Left ventricle myocardium inferior (tissue), 1 donor: ENCODE measurements around the gene UBE2F. TPM values are rescaled to one million over a fixed set of nuclear protein-coding genes. Genes with fewer than 3 reads are reported as not detected.

Source experiments
- DNase-seq: peaks from one replicate; pipeline ENCODE4 v3.0.0-alpha.2; 2020
- H3K27ac ChIP-seq: fragments of 200-600 bp; replicated peaks from 2 replicates; pipeline ENCODE4 v1.8.0; 2021
- H3K27me3 ChIP-seq: fragments of 200-600 bp; 2 replicates; pipeline ENCODE4 v1.8.0; 2021; ENCODE audit warnings: low read depth
- H3K36me3 ChIP-seq: fragments of 200-600 bp; 2 replicates; pipeline ENCODE4 v1.8.0; 2021
- H3K4me1 ChIP-seq: fragments of 200-600 bp; 2 replicates; pipeline ENCODE4 v1.8.0; 2021
- H3K4me3 ChIP-seq: fragments of 200-600 bp; 2 replicates; pipeline ENCODE4 v1.8.0; 2021; ENCODE audit warnings: mild to moderate bottlenecking, moderate library complexity
- H3K9me3 ChIP-seq: fragments of 200-600 bp; replicated peaks from 2 replicates; pipeline ENCODE4 v1.8.0; 2021
- intact Hi-C: fragments of 100-400 bp; cut with micrococcal nuclease; formaldehyde crosslinking; loops from one replicate; pipeline ENCODE4 v1.11.0; 2022
- total RNA-seq: library from RNA; stranded (reverse); fragmentation: NEBNext Ultra II Directional; extraction: Animal tissue kit (Norgen Biotek cat#: 25700); gene quantifications from one replicate; pipeline ENCODE4 v1.2.1, GENCODE V29; 2021
- TF ChIP-seq, protein P1 (sequence below): fragments of 200-600 bp; IDR thresholded peaks from 2 replicates; pipeline ENCODE4 v1.8.0; 2021; ENCODE audit warnings: antibody characterized with exemption, mild to moderate bottlenecking, borderline replicate concordance
- donor health status: DM: no; HTN: yes; CAD: no; lungs with severe emphysema.

UBE2F gene
- total RNA-seq, 1 donor from 2014 or later: 63.5 TPM

DNA sequence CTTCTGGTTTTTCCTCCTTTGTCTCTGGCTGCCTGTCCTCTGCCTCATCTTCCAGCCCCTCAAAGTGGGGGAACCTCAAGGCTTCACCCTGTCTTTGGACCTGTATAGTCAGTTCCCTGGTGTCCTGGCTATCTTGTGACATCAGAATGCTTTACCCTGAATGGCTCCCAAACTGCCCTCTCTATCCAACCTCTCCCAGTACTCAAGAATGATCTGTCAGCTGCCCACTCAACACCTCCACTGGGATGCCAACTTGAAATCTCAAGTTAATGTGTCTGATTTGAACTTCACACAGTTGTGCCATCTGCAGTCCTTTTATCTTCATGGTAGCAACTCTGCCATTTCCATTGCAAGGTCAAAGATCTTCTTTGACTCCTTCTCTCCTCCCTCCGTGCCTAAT is 43.8 kb downstream of the UBE2F start:
- Histone ChIP-seq H3K27ac (no peak overlapping the region), H3K9me3 (no peaks in the 10 kb centered on the region), H3K4me3 (no peak overlapping the region), H3K36me3 (peaks cover 3% of the 10 kb centered on the region), H3K4me1 (peaks cover 16% of the 10 kb centered on the region), H3K27me3 (no peaks in the 10 kb centered on the region)
- DNase-seq: no peak
- intact Hi-C loops: no loop called here
- TF ChIP-seq, protein P1, sequence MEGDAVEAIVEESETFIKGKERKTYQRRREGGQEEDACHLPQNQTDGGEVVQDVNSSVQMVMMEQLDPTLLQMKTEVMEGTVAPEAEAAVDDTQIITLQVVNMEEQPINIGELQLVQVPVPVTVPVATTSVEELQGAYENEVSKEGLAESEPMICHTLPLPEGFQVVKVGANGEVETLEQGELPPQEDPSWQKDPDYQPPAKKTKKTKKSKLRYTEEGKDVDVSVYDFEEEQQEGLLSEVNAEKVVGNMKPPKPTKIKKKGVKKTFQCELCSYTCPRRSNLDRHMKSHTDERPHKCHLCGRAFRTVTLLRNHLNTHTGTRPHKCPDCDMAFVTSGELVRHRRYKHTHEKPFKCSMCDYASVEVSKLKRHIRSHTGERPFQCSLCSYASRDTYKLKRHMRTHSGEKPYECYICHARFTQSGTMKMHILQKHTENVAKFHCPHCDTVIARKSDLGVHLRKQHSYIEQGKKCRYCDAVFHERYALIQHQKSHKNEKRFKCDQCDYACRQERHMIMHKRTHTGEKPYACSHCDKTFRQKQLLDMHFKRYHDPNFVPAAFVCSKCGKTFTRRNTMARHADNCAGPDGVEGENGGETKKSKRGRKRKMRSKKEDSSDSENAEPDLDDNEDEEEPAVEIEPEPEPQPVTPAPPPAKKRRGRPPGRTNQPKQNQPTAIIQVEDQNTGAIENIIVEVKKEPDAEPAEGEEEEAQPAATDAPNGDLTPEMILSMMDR: no peak

DNA sequence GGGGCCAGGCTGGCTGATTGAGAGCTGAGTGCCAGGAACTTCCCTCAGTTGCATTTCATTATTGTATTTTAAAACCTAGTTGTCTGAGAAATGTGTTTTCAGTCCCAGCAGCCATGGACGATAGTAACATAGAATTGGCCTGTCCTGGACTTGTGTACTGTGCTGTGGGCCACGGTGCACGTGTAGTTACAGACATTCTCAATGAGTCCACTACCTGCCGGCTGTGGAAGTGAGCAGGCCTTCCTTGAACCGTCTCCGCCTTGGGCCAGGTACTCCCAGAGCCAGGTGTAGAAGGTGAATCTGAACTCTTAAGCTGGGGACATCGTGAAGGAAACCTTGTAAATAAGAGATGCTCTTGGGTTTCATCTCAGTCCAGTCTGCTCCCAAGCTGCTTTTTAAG is 47.0 kb downstream of the UBE2F start:
- DNase-seq: no peak
- Histone ChIP-seq H3K27me3 (no peaks in the 10 kb centered on the region), H3K36me3 (peaks cover 10% of the 10 kb centered on the region), H3K4me1 (peaks cover 16% of the 10 kb centered on the region), H3K9me3 (no peaks in the 10 kb centered on the region), H3K4me3 (no peak overlapping the region), H3K27ac (no peak overlapping the region)
- intact Hi-C loops: no loop called here
- TF ChIP-seq, protein P1: no peak

DNA sequence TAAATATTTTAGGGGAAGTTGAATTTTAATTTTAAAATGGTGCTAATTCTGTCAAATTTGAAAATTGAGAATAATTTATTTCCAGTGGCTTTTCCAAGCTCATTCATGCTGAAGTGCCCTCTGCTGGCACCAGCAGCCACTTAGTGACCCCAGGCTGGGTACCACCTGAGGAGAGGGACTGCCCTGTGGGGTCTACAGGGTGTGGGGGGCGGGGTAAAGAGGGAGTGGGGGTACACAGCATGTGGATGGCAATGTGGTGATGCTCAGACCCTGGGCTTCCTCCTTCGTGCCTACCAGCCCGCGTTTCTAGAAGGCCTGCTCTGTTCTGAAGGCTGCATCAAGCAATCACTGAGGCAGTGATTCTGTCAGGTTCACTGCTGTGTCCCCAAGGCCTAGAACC is 48.9 kb downstream of the UBE2F start:
- TF ChIP-seq, protein P1: peak; percentile 33
- no peak overlapping the region for H3K4me3 ChIP-seq
- no peak overlapping the region for H3K27ac ChIP-seq
- no peaks in the 10 kb centered on the region for H3K27me3 ChIP-seq
- H3K9me3 ChIP-seq: no peaks in the 10 kb centered on the region
- H3K36me3 ChIP-seq: peaks cover 10% of the 10 kb centered on the region
- H3K4me1 ChIP-seq: peaks cover 7% of the 10 kb centered on the region
- intact Hi-C loops: no loop called here
- DNase-seq: no peak

DNA sequence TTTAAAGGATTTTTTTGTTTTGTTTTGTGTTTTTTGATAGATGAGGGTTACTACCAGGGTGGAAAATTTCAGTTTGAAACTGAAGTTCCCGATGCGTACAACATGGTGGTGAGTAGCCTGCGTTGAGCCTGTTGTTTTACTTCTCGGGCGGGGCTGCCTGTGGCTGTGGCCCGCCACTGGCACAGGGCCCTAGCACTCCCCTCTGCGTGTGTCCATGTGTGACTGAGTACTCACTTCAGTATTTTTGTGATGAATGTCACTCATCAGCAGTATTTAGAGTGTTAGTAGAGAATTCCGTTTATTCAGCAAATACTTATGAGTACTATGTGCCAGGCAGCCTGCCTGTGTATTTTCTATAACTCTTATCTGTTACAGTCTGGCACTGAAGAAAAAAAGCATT is 49.7 kb downstream of the UBE2F start:
- no peak for DNase-seq
- H3K9me3 ChIP-seq: no peaks in the 10 kb centered on the region
- H3K4me3 ChIP-seq: no peak overlapping the region
- H3K36me3 ChIP-seq: peaks cover 16% of the 10 kb centered on the region
- H3K4me1 ChIP-seq: peaks cover 4% of the 10 kb centered on the region
- H3K27me3 ChIP-seq: no peaks in the 10 kb centered on the region
- H3K27ac ChIP-seq: no peak overlapping the region
- intact Hi-C loops: no loop called here
- TF ChIP-seq, protein P1: no peak

DNA sequence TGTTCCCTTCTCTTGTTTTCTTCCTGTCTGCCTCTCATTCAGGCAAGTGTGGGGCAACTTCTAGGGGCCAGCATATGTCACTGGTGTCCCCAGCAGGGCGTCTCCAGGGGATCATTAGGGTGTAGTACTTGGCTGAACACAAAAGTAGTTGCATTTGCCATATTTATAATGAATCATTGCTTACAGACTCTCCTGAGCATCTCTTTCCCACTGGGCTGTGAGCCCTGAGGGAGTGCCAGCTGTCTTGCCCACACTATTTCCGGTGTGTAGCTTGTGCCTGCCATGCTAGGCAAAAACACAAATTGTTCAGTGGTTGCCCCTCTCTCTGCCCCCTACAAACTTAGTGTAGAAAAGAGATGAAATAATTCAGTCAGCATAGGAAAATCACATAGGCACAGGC is 53.1 kb downstream of the UBE2F start:
- H3K9me3 ChIP-seq: no peaks in the 10 kb centered on the region
- H3K27me3 ChIP-seq: no peaks in the 10 kb centered on the region
- intact Hi-C loops: no loop called here
- no peak overlapping the region for H3K27ac ChIP-seq
- DNase-seq: no peak
- TF ChIP-seq, protein P1: no peak
- no peak overlapping the region for H3K4me3 ChIP-seq
- H3K4me1 ChIP-seq: peaks cover 10% of the 10 kb centered on the region
- H3K36me3 ChIP-seq: peaks cover 18% of the 10 kb centered on the region

DNA sequence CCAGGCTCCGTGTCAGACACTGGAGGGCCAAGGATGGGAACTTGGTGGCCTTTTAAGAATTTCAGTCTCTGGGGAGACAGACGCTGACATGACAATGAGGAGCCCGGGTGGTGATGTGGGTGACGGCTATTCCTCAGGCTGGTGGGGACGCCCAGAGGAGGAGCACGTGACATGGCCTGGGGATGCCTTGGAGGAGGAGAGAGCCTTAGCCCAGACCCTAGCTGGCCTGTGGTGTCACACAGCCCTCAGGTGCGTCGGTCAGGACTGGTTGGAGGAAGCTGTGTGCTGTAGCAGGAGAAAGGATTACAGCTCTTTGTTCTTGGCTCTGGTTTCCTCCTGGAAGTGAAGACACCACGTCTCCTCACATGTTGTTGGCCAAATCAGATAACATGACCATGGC is 54.0 kb downstream of the UBE2F start:
- intact Hi-C loops: no loop called here
- Histone ChIP-seq H3K4me1 (peaks cover 10% of the 10 kb centered on the region), H3K27ac (no peak overlapping the region), H3K4me3 (no peak overlapping the region), H3K27me3 (no peaks in the 10 kb centered on the region), H3K9me3 (no peaks in the 10 kb centered on the region), H3K36me3 (peaks cover 25% of the 10 kb centered on the region)
- TF ChIP-seq, protein P1: no peak
- no peak for DNase-seq
